ENCODE results near the gene CHST3.
A peak's percentile ranks its signal among the peaks of the same experiment; 100 is the strongest.
"Not testable (repeated sequence)": the region's sequence is repeated elsewhere in the genome, so short reads cannot be mapped to it uniquely, and the experiment has no call there.

CHST3 gene

GRCh38 chr10:71977614-71977903 lies 13.4 kb downstream of the CHST3 start:
- not testable (repeated sequence) for H3K9ac ChIP-seq (ENCODE audit: low read length); H3K36me3 ChIP-seq (ENCODE audit: insufficient read depth, low read length); H3K27ac ChIP-seq (ENCODE audit: low read depth, low read length); H3K27me3 ChIP-seq (ENCODE audit: control insufficient read depth in 1 of 2, insufficient read depth in 2 of 2, low read length in 2 of 2); H3K4me3 ChIP-seq (ENCODE audit: low read depth in 1 of 2, low read length in 2 of 2); H3K9me3 ChIP-seq (ENCODE audit: low read length)
- H3K4me1 ChIP-seq (ENCODE audit: insufficient read depth, low read length) = peaks cover 98% of the 10 kb centered on the region

- Histone ChIP-seq H3K36me3 (ENCODE audit: insufficient read depth, low read length) (no peaks in the 10 kb centered on the region), H3K27me3 (ENCODE audit: control insufficient read depth in 1 of 2, insufficient read depth in 2 of 2, low read length in 2 of 2) (no peaks in the 10 kb centered on the region), H3K27ac (ENCODE audit: low read depth, low read length) (peak overlapping the region; percentile 73), H3K4me1 (ENCODE audit: insufficient read depth, low read length) (peaks cover 98% of the 10 kb centered on the region), H3K4me3 (ENCODE audit: low read depth in 1 of 2, low read length in 2 of 2) (no peak overlapping the region), H3K9me3 (ENCODE audit: low read length) (no peaks in the 10 kb centered on the region), H3K9ac (ENCODE audit: low read length) (no peak overlapping the region)
These were observed 14.3 kb downstream of the CHST3 start for GRCh38 chr10:71978476-71978875.

- Histone ChIP-seq H3K9ac (ENCODE audit: low read length) (no peak overlapping the region), H3K27ac (ENCODE audit: low read depth, low read length) (peak overlapping the region; percentile 73), H3K9me3 (ENCODE audit: low read length) (no peaks in the 10 kb centered on the region), H3K27me3 (ENCODE audit: control insufficient read depth in 1 of 2, insufficient read depth in 2 of 2, low read length in 2 of 2) (no peaks in the 10 kb centered on the region), H3K4me3 (ENCODE audit: low read depth in 1 of 2, low read length in 2 of 2) (no peak overlapping the region), H3K4me1 (ENCODE audit: insufficient read depth, low read length) (peaks cover 97% of the 10 kb centered on the region), H3K36me3 (ENCODE audit: insufficient read depth, low read length) (no peaks in the 10 kb centered on the region)
These were observed 14.9 kb downstream of the CHST3 start for GRCh38 chr10:71978988-71979691.

GRCh38 chr10:71979692-71980062 lies 15.5 kb downstream of the CHST3 start:
- H3K27ac ChIP-seq (ENCODE audit: low read depth, low read length) = no peak overlapping the region
- no peaks in the 10 kb centered on the region for H3K36me3 ChIP-seq (ENCODE audit: insufficient read depth, low read length)
- H3K4me1 ChIP-seq (ENCODE audit: insufficient read depth, low read length) = peaks cover 96% of the 10 kb centered on the region
- H3K9me3 ChIP-seq (ENCODE audit: low read length) = no peaks in the 10 kb centered on the region
- no peak overlapping the region for H3K9ac ChIP-seq (ENCODE audit: low read length)
- H3K4me3 ChIP-seq (ENCODE audit: low read depth in 1 of 2, low read length in 2 of 2) = no peak overlapping the region
- no peaks in the 10 kb centered on the region for H3K27me3 ChIP-seq (ENCODE audit: control insufficient read depth in 1 of 2, insufficient read depth in 2 of 2, low read length in 2 of 2)

GRCh38 chr10:71980181-71981014 lies 16.2 kb downstream of the CHST3 start:
- Histone ChIP-seq H3K9me3 (ENCODE audit: low read length) (no peaks in the 10 kb centered on the region), H3K9ac (ENCODE audit: low read length) (peak overlapping the region; percentile 60), H3K36me3 (ENCODE audit: insufficient read depth, low read length) (no peaks in the 10 kb centered on the region), H3K27ac (ENCODE audit: low read depth, low read length) (peak overlapping the region; percentile 74), H3K4me1 (ENCODE audit: insufficient read depth, low read length) (peaks cover 96% of the 10 kb centered on the region), H3K4me3 (ENCODE audit: low read depth in 1 of 2, low read length in 2 of 2) (peak overlapping the region in 1 of 2 donors; percentile 26), H3K27me3 (ENCODE audit: control insufficient read depth in 1 of 2, insufficient read depth in 2 of 2, low read length in 2 of 2) (no peaks in the 10 kb centered on the region)

GRCh38 chr10:71981015-71981875 lies 17.1 kb downstream of the CHST3 start:
- peak overlapping the region; percentile 74 for H3K27ac ChIP-seq (ENCODE audit: low read depth, low read length)
- H3K9me3 ChIP-seq (ENCODE audit: low read length) = no peaks in the 10 kb centered on the region
- H3K27me3 ChIP-seq (ENCODE audit: control insufficient read depth in 1 of 2, insufficient read depth in 2 of 2, low read length in 2 of 2) = no peaks in the 10 kb centered on the region
- no peaks in the 10 kb centered on the region for H3K36me3 ChIP-seq (ENCODE audit: insufficient read depth, low read length)
- H3K9ac ChIP-seq (ENCODE audit: low read length) = peak overlapping the region; percentile 60
- H3K4me3 ChIP-seq (ENCODE audit: low read depth in 1 of 2, low read length in 2 of 2) = peak overlapping the region in 1 of 2 donors; percentile 26
- H3K4me1 ChIP-seq (ENCODE audit: insufficient read depth, low read length) = peaks cover 96% of the 10 kb centered on the region

- no peaks in the 10 kb centered on the region for H3K9me3 ChIP-seq (ENCODE audit: low read length)
- H3K9ac ChIP-seq (ENCODE audit: low read length) = peak overlapping the region; percentile 60
- peaks cover 96% of the 10 kb centered on the region for H3K4me1 ChIP-seq (ENCODE audit: insufficient read depth, low read length)
- no peaks in the 10 kb centered on the region for H3K36me3 ChIP-seq (ENCODE audit: insufficient read depth, low read length)
- H3K4me3 ChIP-seq (ENCODE audit: low read depth in 1 of 2, low read length in 2 of 2) = no peak overlapping the region
- no peaks in the 10 kb centered on the region for H3K27me3 ChIP-seq (ENCODE audit: control insufficient read depth in 1 of 2, insufficient read depth in 2 of 2, low read length in 2 of 2)
- H3K27ac ChIP-seq (ENCODE audit: low read depth, low read length) = peak overlapping the region; percentile 74
These were observed 17.7 kb downstream of the CHST3 start for GRCh38 chr10:71981876-71982230.

GRCh38 chr10:71982269-71983178 lies 18.3 kb downstream of the CHST3 start:
- no peak overlapping the region for H3K4me3 ChIP-seq (ENCODE audit: low read depth in 1 of 2, low read length in 2 of 2)
- no peaks in the 10 kb centered on the region for H3K36me3 ChIP-seq (ENCODE audit: insufficient read depth, low read length)
- H3K27ac ChIP-seq (ENCODE audit: low read depth, low read length) = peak overlapping the region; percentile 74
- H3K9ac ChIP-seq (ENCODE audit: low read length) = no peak overlapping the region
- peaks cover 96% of the 10 kb centered on the region for H3K4me1 ChIP-seq (ENCODE audit: insufficient read depth, low read length)
- H3K9me3 ChIP-seq (ENCODE audit: low read length) = no peaks in the 10 kb centered on the region
- no peaks in the 10 kb centered on the region for H3K27me3 ChIP-seq (ENCODE audit: control insufficient read depth in 1 of 2, insufficient read depth in 2 of 2, low read length in 2 of 2)

GRCh38 chr10:71984126-71984808 lies 20.1 kb downstream of the CHST3 start:
- Histone ChIP-seq H3K4me3 (ENCODE audit: low read depth in 1 of 2, low read length in 2 of 2) (no peak overlapping the region), H3K9me3 (ENCODE audit: low read length) (no peaks in the 10 kb centered on the region), H3K9ac (ENCODE audit: low read length) (peak overlapping the region; percentile 2), H3K27me3 (ENCODE audit: control insufficient read depth in 1 of 2, insufficient read depth in 2 of 2, low read length in 2 of 2) (no peaks in the 10 kb centered on the region), H3K4me1 (ENCODE audit: insufficient read depth, low read length) (peaks cover 87% of the 10 kb centered on the region), H3K27ac (ENCODE audit: low read depth, low read length) (peak overlapping the region; percentile 75), H3K36me3 (ENCODE audit: insufficient read depth, low read length) (no peaks in the 10 kb centered on the region)

- peak overlapping the region; percentile 30 for H3K9ac ChIP-seq (ENCODE audit: low read length)
- no peak overlapping the region for H3K4me3 ChIP-seq (ENCODE audit: low read depth in 1 of 2, low read length in 2 of 2)
- no peaks in the 10 kb centered on the region for H3K27me3 ChIP-seq (ENCODE audit: control insufficient read depth in 1 of 2, insufficient read depth in 2 of 2, low read length in 2 of 2)
- H3K27ac ChIP-seq (ENCODE audit: low read depth, low read length) = peak overlapping the region; percentile 75
- no peaks in the 10 kb centered on the region for H3K36me3 ChIP-seq (ENCODE audit: insufficient read depth, low read length)
- H3K4me1 ChIP-seq (ENCODE audit: insufficient read depth, low read length) = peaks cover 81% of the 10 kb centered on the region
- H3K9me3 ChIP-seq (ENCODE audit: low read length) = no peaks in the 10 kb centered on the region
These were observed 20.7 kb downstream of the CHST3 start for GRCh38 chr10:71984809-71985388.

All from muscle layer of colon (tissue), 2 donors.